T follicular helper cell (primary cell): ENCODE results near the gene UGT1A4.

ENCODE experiments used
- DNase-seq: peaks from one replicate; pipeline ENCODE4 v3.0.0-alpha.2; 2020; ENCODE audit warnings: low read depth

UGT1A4 gene

DNA sequence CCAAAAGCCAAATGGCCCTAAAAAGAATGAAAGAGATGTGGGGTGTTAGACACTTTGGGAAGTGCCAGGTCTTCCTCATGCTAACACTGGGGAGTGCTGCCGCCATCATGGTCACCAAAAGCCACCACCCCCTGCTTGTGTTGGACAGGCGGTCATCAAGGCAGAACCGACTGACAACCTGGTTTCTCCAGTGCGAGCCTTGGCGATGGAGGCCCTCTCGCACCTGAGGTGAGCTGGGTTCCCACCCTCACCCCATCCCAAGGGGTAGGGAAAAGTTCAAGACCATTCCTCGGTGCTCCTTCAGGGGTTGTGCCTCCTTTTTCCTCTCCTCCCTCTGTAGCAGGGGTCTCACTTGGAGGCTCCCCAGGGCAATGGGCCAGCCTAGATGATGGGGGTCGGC, 93.2 kb downstream of the UGT1A4 start:
- no peak for DNase-seq

DNA sequence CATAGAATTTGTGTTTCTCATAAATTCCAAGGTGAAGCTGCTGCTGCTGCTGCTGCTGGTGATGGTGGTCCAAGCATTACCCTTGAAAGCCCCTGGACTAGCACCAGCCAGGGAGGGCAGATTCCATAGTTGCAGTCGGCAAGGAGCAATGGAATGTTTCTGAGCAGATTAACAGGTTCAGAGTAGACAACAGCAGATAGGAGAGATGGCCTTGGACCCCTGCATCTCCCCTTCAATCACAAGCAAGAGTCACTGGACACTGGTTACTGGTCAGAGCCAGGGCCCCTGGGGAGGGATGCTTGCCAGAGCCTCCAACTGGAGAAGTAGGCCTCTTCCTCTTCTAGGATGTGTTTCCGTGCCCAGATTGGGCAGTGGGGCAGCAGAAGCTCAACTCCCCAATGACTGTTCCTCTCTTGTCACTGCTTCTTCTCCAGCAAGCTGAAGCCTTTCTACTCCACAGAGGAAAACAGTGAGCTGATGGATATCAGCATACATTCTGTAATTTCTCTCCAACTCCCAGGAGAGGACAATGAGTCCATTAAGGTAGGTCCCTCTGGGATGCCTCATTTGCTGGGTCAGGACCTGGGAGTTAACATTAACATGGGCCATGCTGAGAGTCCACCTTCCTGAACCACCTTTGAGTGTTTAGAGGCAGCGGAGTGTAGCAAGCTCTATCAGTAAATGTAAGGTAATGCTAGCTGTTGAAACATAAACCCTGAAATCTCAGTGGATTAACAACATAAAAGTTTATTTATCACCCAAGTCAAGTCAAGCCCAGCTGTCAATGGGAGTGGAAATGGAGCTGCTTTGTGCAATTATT, 94.9 kb downstream of the UGT1A4 start:
- no peak for DNase-seq

DNA sequence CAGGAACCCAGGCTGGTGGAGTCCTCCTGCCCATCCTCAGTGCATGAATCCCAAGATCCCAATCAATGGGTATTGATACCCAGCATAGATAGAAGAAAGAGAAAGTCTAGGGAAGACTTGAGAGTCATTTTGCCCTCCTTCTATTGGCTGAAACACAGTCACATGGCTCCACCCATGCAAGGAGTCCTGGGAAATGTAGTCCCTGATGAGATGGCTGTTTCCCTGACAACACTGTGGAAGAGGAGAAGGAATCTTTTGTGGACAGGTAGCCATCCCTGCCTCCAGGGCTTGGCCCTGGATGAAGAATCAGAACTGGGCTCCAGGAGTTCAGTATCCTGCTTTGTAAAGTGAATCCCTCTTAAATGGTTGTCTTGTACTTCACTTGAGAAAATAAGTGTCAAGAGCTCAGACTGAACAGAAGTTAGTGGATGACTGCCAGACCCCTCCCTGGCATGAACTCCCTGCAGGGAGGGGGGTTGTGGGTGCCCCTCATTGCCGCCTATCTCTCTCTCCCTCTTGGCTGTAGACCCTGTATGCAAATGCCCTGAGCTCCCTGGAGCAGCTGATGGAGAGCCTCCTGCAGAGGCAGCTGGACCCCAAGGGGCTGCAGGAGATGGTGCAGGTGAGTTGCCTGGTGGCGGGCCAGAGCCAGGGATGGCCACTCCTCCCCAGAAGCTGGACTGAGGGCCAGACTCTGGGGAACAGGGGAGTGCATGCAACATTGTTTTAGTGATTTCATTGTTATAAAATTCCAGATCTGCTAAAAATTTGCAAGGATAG, 95.7 kb downstream of the UGT1A4 start:
- no peak for DNase-seq

DNA sequence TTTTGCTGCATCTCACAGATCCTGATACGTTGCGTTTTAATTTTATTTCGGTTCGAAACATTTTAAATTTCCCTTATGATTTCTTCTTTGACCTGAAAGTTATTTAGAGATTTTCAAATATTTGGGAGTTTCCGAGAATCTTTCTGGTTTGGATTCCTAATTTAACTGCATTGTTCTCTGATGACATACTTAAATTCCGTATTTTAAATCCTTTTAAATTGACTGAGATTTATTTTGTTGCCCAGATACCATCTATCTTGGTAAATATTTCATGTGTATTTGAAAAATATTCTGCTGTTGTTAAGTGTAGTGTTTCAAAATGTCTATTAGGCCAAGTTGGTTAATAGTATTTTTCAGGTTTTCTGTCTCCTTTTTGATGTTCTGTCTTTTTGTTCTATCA, 97.3 kb downstream of the UGT1A4 start:
- DNase-seq, result no peak

DNA sequence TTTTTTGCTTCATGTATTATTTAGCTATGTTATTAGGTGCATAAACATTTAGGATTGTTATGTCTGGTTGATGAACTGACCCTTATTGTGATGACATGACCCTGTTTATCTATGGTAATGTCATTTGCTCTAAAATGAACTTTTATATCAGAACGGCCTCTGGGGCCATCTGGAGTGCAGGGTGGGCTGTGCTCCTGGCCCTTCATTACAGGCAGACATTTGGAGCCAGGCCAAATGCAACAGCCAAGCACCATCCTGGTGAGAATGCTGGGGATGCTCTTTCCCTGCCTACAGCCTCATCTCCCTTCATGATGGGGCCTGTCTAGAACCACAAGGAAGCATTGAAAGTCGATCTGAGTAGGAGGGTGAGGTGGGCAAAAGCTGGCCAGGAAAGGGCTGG, 97.8 kb downstream of the UGT1A4 start:
- no peak for DNase-seq

DNA sequence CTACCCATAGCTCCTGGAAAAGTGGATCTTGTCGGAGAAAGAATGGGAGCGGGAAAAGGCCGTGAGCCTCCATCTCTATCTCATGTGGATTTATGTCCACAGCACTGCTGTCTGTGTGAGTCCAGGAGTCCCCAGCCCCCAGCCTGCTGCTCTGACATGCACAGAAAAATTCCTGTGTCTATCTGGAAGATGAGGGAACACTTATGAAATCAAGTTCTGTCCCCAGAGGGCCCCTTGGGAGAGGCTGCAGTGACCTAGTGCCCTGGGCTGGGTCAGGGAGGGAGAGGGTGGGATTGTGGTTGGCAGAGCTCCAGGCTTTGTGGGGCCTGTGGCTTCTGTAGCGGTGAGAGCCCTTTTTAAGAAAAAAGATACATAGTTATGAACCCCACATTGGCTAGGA, 98.2 kb downstream of the UGT1A4 start:
- no peak for DNase-seq

DNA sequence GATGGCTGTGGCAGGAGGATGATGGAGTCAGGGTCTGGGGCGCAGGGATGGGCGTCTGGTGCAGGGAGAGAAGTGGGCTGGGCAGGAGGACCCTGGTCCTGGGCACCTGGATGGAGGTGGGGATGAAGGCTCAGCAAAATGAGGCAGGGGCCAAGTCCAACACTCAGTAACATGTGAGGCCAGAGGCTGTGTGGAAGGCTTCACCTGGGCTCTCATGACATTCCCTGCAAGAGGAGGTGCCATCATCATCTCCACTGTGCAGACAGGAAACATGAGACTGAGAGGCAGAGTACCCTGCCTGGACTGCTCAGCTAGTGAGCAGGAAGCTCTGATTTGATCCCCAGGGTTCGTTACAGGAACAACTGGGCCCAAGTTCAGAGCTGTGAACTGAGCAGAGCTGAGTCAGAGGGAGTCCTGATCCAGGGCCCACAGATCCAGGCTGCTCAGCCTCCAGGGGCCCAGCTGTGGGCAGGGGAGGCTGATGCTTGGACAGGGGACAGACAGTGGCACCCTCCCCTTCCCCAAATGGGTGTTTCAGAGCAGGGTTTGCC, 98.9 kb downstream of the UGT1A4 start:
- DNase-seq, result no peak

DNA sequence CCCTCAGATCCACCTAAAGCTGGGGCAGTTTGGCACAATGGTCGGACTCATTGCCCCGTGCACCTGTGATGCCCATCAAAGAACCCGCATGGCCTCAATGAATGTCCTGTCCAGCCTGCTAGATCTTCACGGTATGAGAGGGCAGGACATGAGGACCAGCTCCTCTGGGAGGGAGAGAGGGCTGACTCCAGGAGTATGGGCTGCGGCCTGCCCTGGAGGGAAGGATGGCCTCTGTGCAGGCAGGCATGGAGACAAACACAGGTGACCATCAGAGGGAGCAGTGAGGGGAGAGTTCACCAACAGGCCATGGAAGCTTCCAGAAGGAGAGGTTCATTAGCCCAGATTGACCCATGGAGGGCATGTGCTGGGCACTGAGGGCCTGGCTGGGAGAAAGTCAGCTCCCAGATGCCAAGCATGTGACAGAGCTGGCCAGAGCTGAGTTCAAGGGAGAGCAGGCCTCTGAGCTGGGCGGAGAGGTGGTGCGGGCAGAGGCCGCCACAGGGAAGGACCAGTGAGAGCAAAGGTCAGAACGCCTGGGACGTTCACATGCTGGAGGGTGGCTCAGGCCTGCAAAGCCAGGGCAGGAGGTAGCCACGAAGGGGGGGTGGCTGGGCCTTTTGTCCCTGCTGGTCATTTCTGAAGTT, 99.6 kb downstream of the UGT1A4 start:
- DNase-seq, result no peak

DNA sequence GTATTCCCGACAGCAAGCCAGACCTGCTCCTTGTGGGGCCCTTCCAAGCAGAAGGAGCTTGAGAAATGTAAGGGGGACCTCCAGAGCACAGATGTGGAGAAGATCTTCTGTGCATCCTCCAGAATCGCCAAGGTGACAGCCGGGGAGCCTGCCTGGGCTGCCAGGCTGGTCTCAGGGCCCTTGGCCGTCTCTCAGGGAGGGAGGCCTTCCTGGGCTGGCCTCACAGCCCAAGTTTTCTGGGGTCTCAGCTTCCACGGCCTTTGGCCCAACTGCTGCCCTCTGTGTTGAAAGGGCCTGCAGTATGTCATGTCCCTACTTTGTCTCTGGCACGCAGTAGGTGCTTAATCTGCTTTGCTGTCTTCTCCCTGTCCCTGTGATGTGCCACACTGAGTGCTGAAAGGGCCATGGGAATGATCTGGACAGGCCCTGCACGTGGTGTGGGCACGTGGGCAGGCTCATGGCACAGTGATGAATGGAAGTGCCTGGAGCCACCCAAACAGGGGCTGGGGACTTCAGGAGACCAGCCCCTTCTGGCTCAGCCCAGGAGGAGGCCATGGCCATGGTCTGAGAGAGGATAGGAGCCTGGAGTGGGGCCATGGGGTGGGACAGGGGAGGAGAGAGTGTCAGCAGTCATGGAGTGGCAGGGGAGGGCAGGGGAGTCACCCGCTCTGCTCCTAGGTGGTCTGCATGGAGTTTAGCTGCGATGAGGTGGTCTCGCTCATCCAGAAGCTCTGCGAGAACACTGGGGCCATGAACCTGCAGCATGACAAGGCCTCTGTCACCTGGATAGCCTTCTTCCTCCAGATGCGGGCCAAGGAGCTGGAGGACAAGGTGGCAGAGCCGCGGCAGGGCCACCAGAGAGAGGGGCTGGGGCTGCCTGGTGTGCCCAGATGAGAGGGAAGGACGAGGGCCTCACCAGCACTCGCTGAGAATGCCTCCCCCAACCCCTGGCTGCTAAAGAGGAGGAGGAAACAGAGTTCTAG, 100.4 kb downstream of the UGT1A4 start:
- no peak for DNase-seq

DNA sequence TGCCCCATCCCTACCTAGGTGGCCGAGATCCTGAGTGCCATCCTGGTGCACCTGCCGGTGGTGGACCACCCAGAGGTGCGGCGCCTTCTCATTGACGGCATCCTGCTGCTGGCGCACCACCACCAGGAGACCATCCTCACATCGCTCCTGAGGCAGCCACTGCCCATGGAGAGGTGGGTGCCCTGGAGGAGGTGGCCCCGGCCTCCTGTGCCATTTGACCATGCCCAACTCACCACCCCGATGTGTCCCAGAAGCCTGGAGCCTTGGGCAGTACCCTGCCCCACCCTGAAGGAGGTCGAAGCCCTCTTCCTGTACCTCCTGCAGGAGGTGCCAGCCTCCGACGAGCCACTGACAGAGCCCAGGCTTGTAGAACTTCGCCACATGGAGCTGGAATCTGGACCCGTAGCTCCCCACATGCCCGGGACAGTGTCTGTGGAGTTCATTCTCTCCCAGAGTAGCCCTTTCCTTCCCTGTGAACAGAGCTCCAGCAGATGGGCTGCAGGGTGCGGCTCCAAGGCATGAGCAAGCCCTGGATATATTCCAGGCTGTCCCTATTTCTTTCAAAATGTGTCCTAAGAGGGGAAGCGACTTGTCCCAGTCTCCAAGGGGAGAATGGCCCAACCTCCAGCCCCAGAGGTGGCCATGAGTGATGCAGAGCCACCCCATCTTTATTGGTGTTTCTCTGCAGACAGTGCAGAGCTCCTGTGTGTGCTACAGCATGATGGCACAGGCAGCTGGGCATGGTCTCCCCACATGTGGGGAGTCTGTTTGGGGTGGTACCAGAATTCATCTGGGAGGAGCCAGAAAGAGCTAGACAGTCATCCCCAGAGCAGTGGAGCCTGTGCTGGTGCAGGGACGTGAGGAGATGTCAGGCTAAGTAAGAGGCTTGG, 101.6 kb downstream of the UGT1A4 start:
- no peak for DNase-seq

DNA sequence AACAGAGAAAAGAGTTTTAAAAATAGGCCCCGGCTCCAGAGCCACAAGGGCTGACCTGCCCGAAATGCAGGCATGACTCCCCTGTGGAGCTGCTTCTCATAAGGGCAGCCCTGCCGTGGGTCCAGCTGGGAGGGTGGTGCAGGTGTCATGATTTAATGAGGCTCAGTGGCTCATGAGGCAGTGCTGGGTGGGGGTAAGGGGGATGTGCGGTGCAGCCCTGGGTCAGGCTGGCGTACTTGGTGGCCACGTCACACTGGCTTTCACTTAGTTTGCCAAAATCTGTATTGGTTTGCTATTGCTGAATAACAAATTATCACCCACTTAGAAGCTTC, 102.2 kb downstream of the UGT1A4 start:
- no peak for DNase-seq

DNA sequence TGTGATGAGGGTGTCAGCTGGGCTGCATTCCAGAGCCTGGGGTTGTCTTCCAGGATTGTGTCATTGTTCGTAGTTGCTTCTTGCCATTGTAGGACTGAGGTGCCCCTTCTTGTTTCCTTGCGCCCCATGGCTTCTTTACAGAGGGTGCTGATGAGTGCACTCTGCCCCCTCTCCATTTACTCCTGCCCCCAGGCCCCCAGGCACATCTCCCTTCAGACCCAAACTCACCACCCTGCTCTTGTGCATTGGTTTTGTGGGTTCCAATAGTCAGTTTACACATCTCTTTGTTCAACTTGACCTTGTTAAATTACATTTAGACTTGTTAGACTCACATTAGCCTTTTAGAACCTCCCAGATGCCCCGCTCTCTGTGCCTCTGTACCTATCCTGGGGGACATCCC, 102.7 kb downstream of the UGT1A4 start:
- no peak for DNase-seq

DNA sequence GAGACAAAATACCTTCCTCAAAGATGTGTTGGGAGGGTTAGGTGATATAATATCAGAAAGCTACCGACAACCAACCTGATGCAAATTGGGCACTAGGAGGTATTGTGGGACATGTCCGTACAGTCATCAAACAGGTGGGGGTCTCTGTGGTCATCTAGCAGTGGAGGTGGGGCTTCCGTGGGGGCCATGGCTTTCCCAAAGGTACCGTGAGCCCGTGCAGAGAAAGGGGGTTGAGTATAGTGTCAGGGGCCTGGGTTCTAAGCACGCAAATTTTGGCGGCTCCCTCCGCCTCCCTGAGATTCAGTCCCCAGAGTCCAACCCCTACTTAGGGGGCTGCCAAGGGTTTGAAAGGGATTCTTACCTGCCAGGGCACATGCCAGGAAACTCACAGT, 103.2 kb downstream of the UGT1A4 start:
- no peak for DNase-seq

DNA sequence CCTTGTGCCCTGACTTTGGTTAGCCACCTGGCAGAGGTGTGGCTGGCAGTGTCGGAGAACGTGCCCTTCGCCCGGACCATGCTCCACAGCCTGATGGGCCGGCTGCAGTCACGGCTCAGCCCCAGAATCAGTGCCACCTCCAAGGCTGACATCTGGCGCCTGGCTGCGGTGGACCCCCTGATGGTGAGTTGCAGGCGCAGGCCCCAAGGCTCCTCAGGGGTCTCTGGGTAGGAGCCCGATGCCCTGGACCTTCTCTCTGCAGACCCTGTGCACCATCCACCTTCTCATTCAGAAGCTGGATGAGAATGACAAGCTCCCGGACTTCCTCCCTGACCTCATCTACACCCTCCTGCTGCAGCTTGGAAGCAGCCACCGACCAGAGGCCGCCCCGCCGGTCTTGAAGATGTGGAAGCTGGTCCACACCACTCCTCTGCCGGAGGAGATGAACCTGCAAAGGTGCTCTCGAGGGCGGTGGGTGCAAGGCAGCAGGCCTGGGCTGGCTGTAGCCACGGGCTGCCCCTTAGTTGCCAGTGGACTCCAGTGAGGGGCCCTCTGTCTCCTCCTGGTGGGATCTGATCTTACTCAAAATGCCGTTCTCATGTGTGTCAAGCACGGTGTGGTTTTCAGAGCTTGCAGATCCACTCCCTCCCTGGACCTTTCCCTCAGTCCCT, 103.7 kb downstream of the UGT1A4 start:
- no peak for DNase-seq
